PFSK-1 (cell line): ENCODE measurements around the gene ABCB8.

Experiments
- FOXP2 ChIP-seq: optimal IDR thresholded peaks from 2 replicates; pipeline ENCODE3; 2011; ENCODE audit warnings: borderline replicate concordance, control low read depth, inconsistent platforms; ENCODE audit not compliant: insufficient read depth; ENCODE audit errors: extremely low read length, extremely low read depth
- POLR2AphosphoS5 ChIP-seq: IDR thresholded peaks from 2 replicates; pipeline ENCODE4 v1.6.1; 2012; ENCODE audit warnings: low read depth, mild to moderate bottlenecking, control low read depth, low read length, moderate library complexity
- REST ChIP-seq, 2 experiments: IDR thresholded peaks; 2 replicates each; pipeline versions ENCODE4 v1.6.1 to v1.8.0; 2011 to 2012; ENCODE audit warnings: low read depth in 2 of 2, low read length in 2 of 2, control low read depth in 1 of 2, inconsistent platforms in 1 of 2, mild to moderate bottlenecking in 1 of 2, moderate library complexity in 1 of 2; ENCODE audit not compliant: insufficient read depth in 1 of 2
- SIN3A ChIP-seq: IDR thresholded peaks from 2 replicates; pipeline ENCODE4 v1.6.1; 2012; ENCODE audit warnings: mild to moderate bottlenecking, low read length, moderate library complexity, borderline replicate concordance; ENCODE audit not compliant: insufficient read depth
- TAF1 ChIP-seq: IDR thresholded peaks from 2 replicates; pipeline ENCODE4 v1.6.1; 2012; ENCODE audit warnings: low read length, control low read depth, borderline replicate concordance; ENCODE audit not compliant: insufficient read depth

ABCB8 gene

GRCh38 chr7:151059367-151060112 lies 31.3 kb downstream of the ABCB8 start, which contains the start of gene SLC4A2:
Gene SLC4A2 (plus strand): TSS chr7:151059589. CDS start chr7:151061988, 2,399 bp downstream.
- TF ChIP-seq REST (IDR thresholded peaks at IDR 0.05; ENCODE audit: insufficient read depth in 1 of 2, low read depth in 2 of 2, low read length in 2 of 2) (0 out of 4 replicates have a peak, but pooled peaks of 1 of the 2 experiments have one; percentile 12), TAF1 (peak; percentile 46; the same call in 1 of the 2 replicates), FOXP2 (no peak)

GRCh38 chr7:151060113-151060415 lies 31.8 kb downstream of the ABCB8 start:
- TF ChIP-seq SIN3A = no peak
- TF ChIP-seq TAF1 = no peak

GRCh38 chr7:151060416-151061212 lies 32.4 kb downstream of the ABCB8 start:
- no peak for TF ChIP-seq SIN3A
- TF ChIP-seq REST (IDR thresholded peaks at IDR 0.05; ENCODE audit: insufficient read depth in 1 of 2, low read depth in 2 of 2, low read length in 2 of 2) = no peak
- TF ChIP-seq POLR2AphosphoS5 = no peak
- no peak for TF ChIP-seq TAF1
- TF ChIP-seq FOXP2 = no peak

- TF ChIP-seq POLR2AphosphoS5 (no peak), REST (IDR thresholded peaks at IDR 0.05; ENCODE audit: insufficient read depth in 1 of 2, low read depth in 2 of 2, low read length in 2 of 2) (no peak), SIN3A (no peak), TAF1 (no peak), FOXP2 (no peak)
These were observed 33.2 kb downstream of the ABCB8 start for GRCh38 chr7:151061213-151062110.

- no peak for TF ChIP-seq REST (IDR thresholded peaks at IDR 0.05; ENCODE audit: insufficient read depth in 1 of 2, low read depth in 2 of 2, low read length in 2 of 2)
- no peak for TF ChIP-seq TAF1
- TF ChIP-seq SIN3A = no peak
- no peak for TF ChIP-seq FOXP2
These were observed 33.8 kb downstream of the ABCB8 start for GRCh38 chr7:151062111-151062398.
